Karpas-422 (cell line): ENCODE measurements around the gene CSN3. TPM values are rescaled to one million over a fixed set of nuclear protein-coding genes. Genes with fewer than 3 reads are reported as not detected.

Source experiments
- DNase-seq: peaks from one replicate; pipeline ENCODE4 v3.0.0-alpha.2; 2015
- H2AFZ ChIP-seq: fragments of 200-600 bp; sonication (generic); 2 replicates; pipeline ENCODE4 v1.6.1; 2014; ENCODE audit warnings: antibody characterized with exemption, low read length, mixed read lengths
- H3K27ac ChIP-seq: fragments of 200-600 bp; sonication (generic); 2 replicates; pipeline ENCODE4 v1.5.1; 2014; ENCODE audit warnings: mild to moderate bottlenecking, low read length, moderate library complexity
- H3K27me3 ChIP-seq: fragments of 200-600 bp; sonication (generic); 2 replicates; pipeline ENCODE4 v1.6.1; 2014; ENCODE audit warnings: low read length, mixed read lengths
- H3K36me3 ChIP-seq: fragments of 200-600 bp; sonication (generic); 2 replicates; pipeline ENCODE4 v1.6.1; 2014; ENCODE audit warnings: low read length, mixed read lengths; ENCODE audit not compliant: insufficient read depth
- H3K4me1 ChIP-seq: fragments of 200-600 bp; sonication (generic); 2 replicates; pipeline ENCODE4 v1.6.1; 2014; ENCODE audit warnings: mild to moderate bottlenecking, low read length, mixed read lengths
- H3K4me2 ChIP-seq: fragments of 200-600 bp; sonication (generic); 2 replicates; pipeline ENCODE4 v1.6.1; 2014; ENCODE audit warnings: low read length, low read depth, mild to moderate bottlenecking; ENCODE audit not compliant: poor library complexity, severe bottlenecking
- H3K4me3 ChIP-seq: fragments of 200-600 bp; sonication (generic); 2 replicates; pipeline ENCODE4 v1.5.1; 2014; ENCODE audit warnings: mild to moderate bottlenecking, antibody characterized with exemption, low read length, mixed read lengths
- H3K79me2 ChIP-seq: fragments of 200-600 bp; sonication (generic); 2 replicates; pipeline ENCODE4 v1.6.1; 2014; ENCODE audit warnings: mild to moderate bottlenecking, low read length, mixed read lengths
- H3K9ac ChIP-seq: fragments of 200-600 bp; sonication (generic); 2 replicates; pipeline ENCODE4 v1.6.0; 2014; ENCODE audit warnings: low read length
- H3K9me2 ChIP-seq: fragments of 200-600 bp; sonication (generic), shearing (Covaris generic); replicated peaks from 2 replicates; pipeline ENCODE4 v1.6.0; 2014; ENCODE audit warnings: mild to moderate bottlenecking, low read length, moderate library complexity; ENCODE audit not compliant: insufficient read depth
- H3K9me3 ChIP-seq: fragments of 300-700, 200-600 bp; sonication (generic); 2 replicates; pipeline ENCODE4 v1.6.1; 2014; ENCODE audit warnings: low read length, mixed read lengths
- H4K20me1 ChIP-seq: fragments of 200-600 bp; sonication (generic); 2 replicates; pipeline ENCODE4 v1.6.1; 2014; ENCODE audit warnings: mild to moderate bottlenecking, antibody characterized with exemption, low read length, low read depth; ENCODE audit not compliant: insufficient read depth
- total RNA-seq: library from RNA; depleted of rRNA; stranded (reverse); fragments of >200 nt; shearing (Covaris generic); gene quantifications from 2 replicates; pipeline ENCODE4 v1.2.3, GENCODE V29; 2014; ENCODE audit warnings: low replicate concordance

Gene CSN3
- total RNA-seq, 1 experiment from 2014 or later, result not detected

GRCh38 chr4:70251945-70252277 is 9.5 kb downstream of the CSN3 start:
- Histone ChIP-seq H3K27me3 (no peaks in the 10 kb centered on the region), H3K4me1 (no peaks in the 10 kb centered on the region), H3K4me3 (no peak overlapping the region), H3K36me3 (no peaks in the 10 kb centered on the region), H2AFZ (no peak overlapping the region), H3K4me2 (no peak overlapping the region), H4K20me1 (no peaks in the 10 kb centered on the region), H3K9ac (no peak overlapping the region), H3K27ac (no peak overlapping the region), H3K79me2 (no peaks in the 10 kb centered on the region), H3K9me3 (no peaks in the 10 kb centered on the region), H3K9me2 (no peaks in the 10 kb centered on the region)
- DNase-seq, result peak; percentile 6

DNA sequence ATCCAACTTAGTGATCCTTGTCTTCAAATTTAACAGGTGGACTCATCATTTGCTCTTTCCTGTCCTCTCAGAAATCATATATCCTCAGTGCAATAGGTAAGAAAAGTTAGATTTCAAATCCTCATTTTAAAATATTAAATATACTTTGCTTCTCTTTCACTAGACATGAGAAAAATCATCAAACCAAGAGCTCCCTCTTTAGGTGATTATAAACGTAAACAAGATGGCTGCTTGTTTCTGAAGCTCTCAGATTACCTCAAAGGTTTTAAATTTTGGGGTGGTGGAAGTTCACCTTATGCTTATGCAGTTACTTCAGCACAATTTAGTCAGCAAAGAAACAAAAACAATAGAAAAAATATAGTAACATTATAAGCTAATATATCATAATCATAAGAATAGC is 27.3 kb downstream of the CSN3 start:
- H3K9me2 ChIP-seq, result no peaks in the 10 kb centered on the region
- no peak overlapping the region for H3K9ac ChIP-seq
- H3K36me3 ChIP-seq, result no peaks in the 10 kb centered on the region
- DNase-seq, result peak; percentile 50
- no peaks in the 10 kb centered on the region for H4K20me1 ChIP-seq
- no peak overlapping the region for H3K4me3 ChIP-seq
- H3K4me2 ChIP-seq, result no peak overlapping the region
- no peaks in the 10 kb centered on the region for H3K27me3 ChIP-seq
- H3K27ac ChIP-seq, result no peak overlapping the region
- H3K79me2 ChIP-seq, result no peaks in the 10 kb centered on the region
- H3K4me1 ChIP-seq, result no peaks in the 10 kb centered on the region
- no peak overlapping the region for H2AFZ ChIP-seq
- H3K9me3 ChIP-seq, result no peaks in the 10 kb centered on the region

DNA sequence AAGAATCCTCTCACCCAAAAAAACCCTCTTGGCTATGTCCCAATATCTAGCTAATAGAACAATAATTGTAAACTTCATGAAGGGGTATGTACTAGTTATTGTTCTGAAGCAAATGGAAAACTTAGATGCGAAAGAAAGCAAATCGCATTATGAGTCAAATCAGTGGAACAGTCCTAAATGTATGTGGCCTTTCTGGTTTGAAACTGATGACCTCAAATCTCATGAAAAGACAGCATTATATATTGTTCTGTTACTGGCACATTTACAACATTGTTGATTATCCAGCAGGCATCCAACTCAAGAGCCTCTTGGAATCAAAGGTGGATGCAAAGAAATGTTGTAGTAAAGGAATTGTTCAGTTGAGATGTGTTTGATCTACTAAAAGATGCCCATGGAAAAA is 34.7 kb downstream of the CSN3 start:
- H2AFZ ChIP-seq, result no peak overlapping the region
- no peaks in the 10 kb centered on the region for H3K4me1 ChIP-seq
- H3K9me2 ChIP-seq, result no peaks in the 10 kb centered on the region
- H3K4me2 ChIP-seq, result no peak overlapping the region
- H4K20me1 ChIP-seq, result no peaks in the 10 kb centered on the region
- no peak overlapping the region for H3K27ac ChIP-seq
- H3K79me2 ChIP-seq, result no peaks in the 10 kb centered on the region
- H3K27me3 ChIP-seq, result no peaks in the 10 kb centered on the region
- H3K4me3 ChIP-seq, result no peak overlapping the region
- H3K9ac ChIP-seq, result no peak overlapping the region
- H3K36me3 ChIP-seq, result no peaks in the 10 kb centered on the region
- H3K9me3 ChIP-seq, result no peaks in the 10 kb centered on the region
- no peak for DNase-seq

GRCh38 chr4:70280567-70280966 is 38.2 kb downstream of the CSN3 start:
- no peak overlapping the region for H3K4me3 ChIP-seq
- H3K9me2 ChIP-seq, result no peaks in the 10 kb centered on the region
- H3K9me3 ChIP-seq, result no peaks in the 10 kb centered on the region
- no peak overlapping the region for H3K27ac ChIP-seq
- H2AFZ ChIP-seq, result no peak overlapping the region
- no peaks in the 10 kb centered on the region for H4K20me1 ChIP-seq
- H3K4me2 ChIP-seq, result no peak overlapping the region
- no peaks in the 10 kb centered on the region for H3K27me3 ChIP-seq
- no peaks in the 10 kb centered on the region for H3K79me2 ChIP-seq
- no peaks in the 10 kb centered on the region for H3K4me1 ChIP-seq
- no peaks in the 10 kb centered on the region for H3K36me3 ChIP-seq
- H3K9ac ChIP-seq, result no peak overlapping the region
- no peak for DNase-seq

DNA sequence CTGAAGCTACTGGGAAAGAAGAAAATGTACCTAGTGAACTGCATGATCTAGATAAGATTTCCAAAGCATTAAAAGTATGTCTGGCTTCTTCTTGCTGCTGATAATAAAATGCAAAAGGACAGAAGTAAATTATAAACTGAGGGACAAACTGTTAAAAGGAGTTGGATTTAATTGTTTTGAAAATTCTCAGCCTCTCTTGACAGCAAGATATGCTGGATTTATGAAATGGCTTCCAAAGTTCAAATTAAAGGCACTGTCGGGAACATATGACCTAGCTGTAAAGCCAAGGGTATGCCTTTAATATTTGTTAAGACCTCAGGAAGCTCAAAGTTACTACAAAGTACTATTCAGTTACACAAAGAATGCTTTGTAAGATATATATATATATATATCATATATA is 46.3 kb downstream of the CSN3 start:
- H3K9me2 ChIP-seq, result no peaks in the 10 kb centered on the region
- no peaks in the 10 kb centered on the region for H3K4me1 ChIP-seq
- H3K9ac ChIP-seq, result no peak overlapping the region
- no peaks in the 10 kb centered on the region for H4K20me1 ChIP-seq
- DNase-seq, result no peak
- no peak overlapping the region for H3K4me3 ChIP-seq
- no peaks in the 10 kb centered on the region for H3K9me3 ChIP-seq
- H3K4me2 ChIP-seq, result no peak overlapping the region
- H3K79me2 ChIP-seq, result no peaks in the 10 kb centered on the region
- H3K27me3 ChIP-seq, result no peaks in the 10 kb centered on the region
- H3K36me3 ChIP-seq, result no peaks in the 10 kb centered on the region
- H3K27ac ChIP-seq, result no peak overlapping the region
- no peak overlapping the region for H2AFZ ChIP-seq

- Histone ChIP-seq H3K9me3 (no peaks in the 10 kb centered on the region), H3K4me1 (no peaks in the 10 kb centered on the region), H3K9me2 (no peaks in the 10 kb centered on the region), H3K27me3 (no peaks in the 10 kb centered on the region), H3K9ac (no peak overlapping the region), H2AFZ (no peak overlapping the region), H3K36me3 (no peaks in the 10 kb centered on the region), H3K27ac (no peak overlapping the region), H3K4me3 (no peak overlapping the region), H4K20me1 (no peaks in the 10 kb centered on the region), H3K4me2 (no peak overlapping the region), H3K79me2 (no peaks in the 10 kb centered on the region)
- no peak for DNase-seq
These were observed 48.9 kb downstream of the CSN3 start for GRCh38 chr4:70291341-70291740.

GRCh38 chr4:70297576-70297975 is 55.2 kb downstream of the CSN3 start:
- no peaks in the 10 kb centered on the region for H3K36me3 ChIP-seq
- H3K9me2 ChIP-seq, result no peaks in the 10 kb centered on the region
- H2AFZ ChIP-seq, result no peak overlapping the region
- no peak for DNase-seq
- H3K4me1 ChIP-seq, result no peaks in the 10 kb centered on the region
- H3K4me3 ChIP-seq, result no peak overlapping the region
- no peak overlapping the region for H3K4me2 ChIP-seq
- no peaks in the 10 kb centered on the region for H3K27me3 ChIP-seq
- no peaks in the 10 kb centered on the region for H3K9me3 ChIP-seq
- no peak overlapping the region for H3K27ac ChIP-seq
- no peak overlapping the region for H3K9ac ChIP-seq
- no peaks in the 10 kb centered on the region for H4K20me1 ChIP-seq
- H3K79me2 ChIP-seq, result no peaks in the 10 kb centered on the region

- Histone ChIP-seq H3K36me3 (no peaks in the 10 kb centered on the region), H2AFZ (no peak overlapping the region), H3K4me2 (no peak overlapping the region), H3K9ac (no peak overlapping the region), H3K79me2 (no peaks in the 10 kb centered on the region), H4K20me1 (no peaks in the 10 kb centered on the region), H3K9me3 (no peaks in the 10 kb centered on the region), H3K4me3 (no peak overlapping the region), H3K27ac (no peak overlapping the region), H3K27me3 (no peaks in the 10 kb centered on the region), H3K4me1 (no peaks in the 10 kb centered on the region), H3K9me2 (no peaks in the 10 kb centered on the region)
- no peak for DNase-seq
These were observed 55.7 kb downstream of the CSN3 start for GRCh38 chr4:70298051-70298450.

DNA sequence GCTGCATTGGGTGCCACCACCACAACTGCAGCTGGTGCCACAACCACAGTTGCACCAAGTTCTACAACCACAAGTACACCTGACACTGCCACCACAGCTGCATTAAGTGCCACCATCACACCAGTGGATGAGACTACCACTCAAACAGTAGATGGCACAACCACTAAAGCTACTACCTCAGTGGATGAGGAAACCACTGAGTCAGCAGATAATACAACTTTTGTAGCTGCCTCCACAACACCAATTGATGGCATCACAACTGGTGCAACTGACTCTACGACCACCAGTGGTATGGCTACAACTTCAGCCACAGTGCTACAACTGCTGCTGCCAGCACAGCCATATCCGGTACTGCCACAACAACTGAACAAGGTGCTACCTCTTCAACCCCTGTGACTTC is 57.2 kb downstream of the CSN3 start:
- no peaks in the 10 kb centered on the region for H3K4me1 ChIP-seq
- no peaks in the 10 kb centered on the region for H3K9me2 ChIP-seq
- no peak overlapping the region for H3K4me3 ChIP-seq
- DNase-seq, result no peak
- no peak overlapping the region for H3K9ac ChIP-seq
- H3K27me3 ChIP-seq, result no peaks in the 10 kb centered on the region
- no peak overlapping the region for H2AFZ ChIP-seq
- no peak overlapping the region for H3K4me2 ChIP-seq
- no peak overlapping the region for H3K27ac ChIP-seq
- H3K9me3 ChIP-seq, result no peaks in the 10 kb centered on the region
- H3K79me2 ChIP-seq, result no peaks in the 10 kb centered on the region
- H4K20me1 ChIP-seq, result no peaks in the 10 kb centered on the region
- H3K36me3 ChIP-seq, result no peaks in the 10 kb centered on the region
